Colonic mucosa (tissue), 4 donors: ENCODE data around the gene CELSR3. TPM values are rescaled to one million over a fixed set of nuclear protein-coding genes. Genes with fewer than 3 reads are reported as not detected.

Source experiments
- DNase-seq: peaks from one replicate; pipeline ENCODE4 v3.0.0-alpha.2; 2020
- H3K27ac ChIP-seq: fragments of 200-600 bp; one replicate; pipeline ENCODE4 v1.8.0; 2021
- H3K27me3 ChIP-seq: fragments of 200-600 bp; one replicate; pipeline ENCODE4 v1.8.0; 2021
- H3K36me3 ChIP-seq: fragments of 200-600 bp; one replicate; pipeline ENCODE4 v1.8.0; 2021
- H3K4me1 ChIP-seq: fragments of 200-600 bp; one replicate; pipeline ENCODE4 v1.8.0; 2021; ENCODE audit warnings: mild to moderate bottlenecking
- H3K4me3 ChIP-seq: fragments of 200-600 bp; one replicate; pipeline ENCODE4 v1.8.0; 2021
- H3K9ac ChIP-seq, 2 donors: one replicate each; pipeline ENCODE4 v1.7.0; 2013; ENCODE audit warnings: control low read depth in 2 of 2, low read depth in 2 of 2, low read length in 2 of 2
- H3K9me3 ChIP-seq: fragments of 200-600 bp; one replicate; pipeline ENCODE4 v1.8.0; 2021
- intact Hi-C: fragments of 100-400 bp; cut with DNase I; formaldehyde crosslinking; loops from one replicate; pipeline ENCODE4 v1.14.1; 2022
- microRNA-seq: library from miRNA; unstranded; fragments of <30 nt; microRNA quantifications from one replicate; pipeline ENCODE4, GENCODE V29; 2019
- total RNA-seq, 2 donors: library from RNA; stranded (reverse); fragmentation: NEBNext Ultra II Directional in 1 of 2; extraction: Animal tissue kit (Norgen Biotek cat#: 25700) in 1 of 2; gene quantifications; one replicate each; pipeline ENCODE4 v1.2.1, GENCODE V29; 2021
- TF ChIP-seq, protein P1 (sequence below): fragments of 200-600 bp; IDR thresholded peaks from one replicate; pipeline ENCODE4 v1.8.0; 2022; ENCODE audit warnings: antibody characterized with exemption, mild to moderate bottlenecking
- donor health status: healthy.
- donor health status: DM: no; HTN: no; CAD: no.
- donor health status: DM: no; HTN: no; CAD: no.

CELSR3 gene
- total RNA-seq, 2 donors from 2014 or later, result 1.3 to 2.0 TPM

DNA sequence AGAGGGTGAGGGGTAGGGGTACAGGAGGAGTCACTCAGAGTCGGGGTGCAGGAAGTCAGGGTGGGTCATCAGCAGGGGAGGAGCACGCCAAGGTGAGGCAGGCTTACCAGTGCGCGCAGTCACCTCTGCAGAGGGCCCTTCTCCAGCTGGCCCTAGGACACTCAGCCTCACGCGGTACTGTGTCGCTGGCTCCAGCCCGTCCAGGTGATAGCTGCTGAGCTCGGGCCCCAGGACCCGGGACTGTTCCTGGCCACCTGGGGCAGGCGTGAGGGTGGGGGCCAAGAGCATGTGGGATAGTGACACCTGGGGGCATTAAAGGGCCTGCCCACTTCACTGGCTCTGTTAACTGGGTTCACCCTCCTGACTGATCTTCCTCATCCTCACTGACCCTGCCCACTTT is 75.0 kb downstream of the CELSR3 start:
- Histone ChIP-seq H3K27me3 (no peaks in the 10 kb centered on the region), H3K9ac (no peak overlapping the region), H3K36me3 (no peaks in the 10 kb centered on the region), H3K4me1 (no peaks in the 10 kb centered on the region), H3K9me3 (no peaks in the 10 kb centered on the region), H3K4me3 (no peak overlapping the region), H3K27ac (no peak overlapping the region)
- intact Hi-C loops, result no loop called here
- TF ChIP-seq, protein P1, sequence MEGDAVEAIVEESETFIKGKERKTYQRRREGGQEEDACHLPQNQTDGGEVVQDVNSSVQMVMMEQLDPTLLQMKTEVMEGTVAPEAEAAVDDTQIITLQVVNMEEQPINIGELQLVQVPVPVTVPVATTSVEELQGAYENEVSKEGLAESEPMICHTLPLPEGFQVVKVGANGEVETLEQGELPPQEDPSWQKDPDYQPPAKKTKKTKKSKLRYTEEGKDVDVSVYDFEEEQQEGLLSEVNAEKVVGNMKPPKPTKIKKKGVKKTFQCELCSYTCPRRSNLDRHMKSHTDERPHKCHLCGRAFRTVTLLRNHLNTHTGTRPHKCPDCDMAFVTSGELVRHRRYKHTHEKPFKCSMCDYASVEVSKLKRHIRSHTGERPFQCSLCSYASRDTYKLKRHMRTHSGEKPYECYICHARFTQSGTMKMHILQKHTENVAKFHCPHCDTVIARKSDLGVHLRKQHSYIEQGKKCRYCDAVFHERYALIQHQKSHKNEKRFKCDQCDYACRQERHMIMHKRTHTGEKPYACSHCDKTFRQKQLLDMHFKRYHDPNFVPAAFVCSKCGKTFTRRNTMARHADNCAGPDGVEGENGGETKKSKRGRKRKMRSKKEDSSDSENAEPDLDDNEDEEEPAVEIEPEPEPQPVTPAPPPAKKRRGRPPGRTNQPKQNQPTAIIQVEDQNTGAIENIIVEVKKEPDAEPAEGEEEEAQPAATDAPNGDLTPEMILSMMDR, result no peak
- DNase-seq, result no peak

Small RNAs within 50 kb of the gene (microRNA-seq; reads per million reads assigned to microRNA genes)
- not detected for gene MIR4793

Other genes starting within 250 kb of the CELSR3 start
- 100 to 1,000 TPM in 1 of 2 donors, 10 to 100 TPM in 1; 70.6 to 131 TPM for gene PLXNB1, start 232.8 kb downstream of the CELSR3 start, total RNA-seq
- 10 to 100 TPM; 11.8 to 21.5 TPM for gene CCDC51, start 222.8 kb downstream of the CELSR3 start, total RNA-seq
- gene TMA7, start 222.6 kb downstream of the CELSR3 start, total RNA-seq, result 100 to 1,000 TPM; 185 to 259 TPM
- 1 to 10 TPM; 3.2 to 8.6 TPM for gene ATRIP, start 216.1 kb downstream of the CELSR3 start, total RNA-seq
- gene SHISA5, start 158.7 kb downstream of the CELSR3 start, total RNA-seq, result 100 to 1,000 TPM; 115 to 123 TPM
- gene PFKFB4, start 106.1 kb downstream of the CELSR3 start, total RNA-seq, result 10 to 100 TPM in 1 of 2 donors, 1 to 10 TPM in 1; 8.1 to 51.0 TPM
- not detected for gene UCN2, start 99.1 kb downstream of the CELSR3 start, total RNA-seq
- gene COL7A1, start 67.6 kb downstream of the CELSR3 start, total RNA-seq, result 1 to 10 TPM; 3.8 to 5.1 TPM
- 100 to 1,000 TPM; 682 to 753 TPM for gene UQCRC1, start 53.2 kb downstream of the CELSR3 start, total RNA-seq
- gene TMEM89, start 41.1 kb downstream of the CELSR3 start, total RNA-seq, result under 1 TPM in 1 of 2 donors, not detected in 1; 0.42 TPM
- gene SLC26A6, start 27.4 kb downstream of the CELSR3 start, total RNA-seq, result 100 to 1,000 TPM in 1 of 2 donors, 10 to 100 TPM in 1; 94.9 to 112 TPM
- 10 to 100 TPM; 24.3 to 29.7 TPM for gene NCKIPSD, start 23.0 kb upstream of the CELSR3 start, total RNA-seq
- gene IP6K2, start 54.3 kb upstream of the CELSR3 start, total RNA-seq, result 100 to 1,000 TPM; 101 to 134 TPM
- gene PRKAR2A, start 185.0 kb upstream of the CELSR3 start, total RNA-seq, result 100 to 1,000 TPM in 1 of 2 donors, 10 to 100 TPM in 1; 66.8 to 117 TPM
- gene SLC25A20, start 236.0 kb upstream of the CELSR3 start, total RNA-seq, result 10 to 100 TPM; 28.6 to 31.5 TPM